NCI-H526 (cell line): ENCODE measurements around the gene CHST8.

Source experiments
- DNase-seq, 2 experiments: peaks; one replicate each; lab custom pipeline; 2025; lab: John Stamatoyannopoulos, UW

CHST8 gene

GRCh38 chr19:33812388-33813330, 190.9 kb downstream of the CHST8 start:
- no peak for DNase-seq

DNA sequence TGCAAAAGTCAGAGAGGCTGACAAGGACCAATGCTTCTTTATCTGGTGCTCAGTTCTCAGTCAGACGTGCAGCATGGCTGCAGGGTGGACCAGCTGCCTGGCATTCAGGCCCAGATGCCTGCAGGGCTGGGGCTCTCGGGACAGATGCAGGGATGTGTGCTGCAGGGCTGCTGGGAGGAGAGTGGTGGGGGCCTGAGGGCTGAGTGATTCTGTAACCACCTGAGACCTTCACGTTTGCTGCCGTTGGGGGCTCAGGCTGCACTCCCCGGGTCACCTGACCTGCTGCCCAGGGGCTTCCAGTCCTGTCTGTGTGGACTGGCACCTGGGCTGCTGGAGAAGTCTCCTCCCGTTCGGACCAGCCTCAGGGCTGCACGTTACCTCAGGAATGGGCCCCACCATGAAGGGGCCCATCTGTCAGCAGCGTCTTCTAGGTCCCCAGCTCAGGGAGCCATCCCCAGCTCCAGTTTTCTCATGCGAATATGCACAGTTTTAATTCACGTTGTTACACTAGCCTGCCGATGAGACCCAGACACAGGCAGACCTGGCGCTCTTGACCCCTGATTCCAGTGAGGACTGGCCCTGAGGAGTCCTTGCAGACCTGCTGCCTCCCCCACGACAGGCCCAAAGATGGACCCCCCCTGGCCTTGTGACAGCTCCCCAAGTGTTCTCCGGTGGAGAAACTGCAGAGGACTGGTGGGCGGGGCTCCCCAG, 191.8 kb downstream of the CHST8 start:
- DNase-seq = no peak

DNA sequence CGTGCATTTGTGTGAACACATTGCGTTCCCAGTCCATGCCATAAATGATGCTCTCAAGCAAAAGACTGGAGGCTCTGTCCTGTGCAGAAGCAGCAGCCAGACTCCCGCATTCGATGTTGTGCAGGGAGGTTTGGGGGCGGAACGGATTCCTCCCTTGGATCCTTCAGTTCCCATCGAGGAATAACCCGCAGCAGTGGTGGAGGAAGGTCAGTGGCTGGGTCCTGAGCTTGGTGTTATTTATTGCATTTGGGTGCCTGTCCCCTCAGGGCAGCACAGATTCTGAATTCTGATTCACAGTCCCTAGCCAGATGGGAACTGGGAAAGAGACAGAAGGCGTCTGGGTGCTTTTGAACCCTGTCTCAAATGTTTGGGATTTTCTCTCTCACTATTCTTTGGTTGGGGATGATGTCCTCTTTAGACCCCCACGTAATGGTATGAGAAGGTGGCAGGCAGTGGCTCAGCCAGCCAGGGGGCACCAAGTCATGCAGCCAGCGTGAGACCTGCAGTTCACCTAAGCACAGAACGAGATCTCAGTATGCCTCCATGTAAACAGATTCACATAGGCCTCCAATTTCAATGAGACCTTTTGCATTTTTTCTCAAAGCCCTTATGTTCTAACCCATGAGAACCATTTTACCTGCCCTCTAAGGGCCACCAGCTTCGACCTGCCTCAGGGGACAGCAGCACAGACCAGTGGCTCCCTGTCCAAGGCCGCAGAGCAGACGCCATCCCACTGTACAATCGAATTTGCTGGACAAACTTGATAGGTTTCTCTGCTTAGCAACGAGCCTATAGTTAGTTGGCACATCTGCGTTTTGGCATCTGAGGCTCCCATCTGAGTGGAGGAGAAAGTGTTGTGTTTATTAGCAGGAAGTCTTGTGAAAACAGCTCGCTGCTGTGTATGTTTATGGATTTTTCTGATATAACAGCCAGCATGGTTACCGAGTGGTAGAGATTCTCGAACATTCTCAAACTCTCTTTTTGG, 192.7 kb downstream of the CHST8 start:
- no peak for DNase-seq

DNA sequence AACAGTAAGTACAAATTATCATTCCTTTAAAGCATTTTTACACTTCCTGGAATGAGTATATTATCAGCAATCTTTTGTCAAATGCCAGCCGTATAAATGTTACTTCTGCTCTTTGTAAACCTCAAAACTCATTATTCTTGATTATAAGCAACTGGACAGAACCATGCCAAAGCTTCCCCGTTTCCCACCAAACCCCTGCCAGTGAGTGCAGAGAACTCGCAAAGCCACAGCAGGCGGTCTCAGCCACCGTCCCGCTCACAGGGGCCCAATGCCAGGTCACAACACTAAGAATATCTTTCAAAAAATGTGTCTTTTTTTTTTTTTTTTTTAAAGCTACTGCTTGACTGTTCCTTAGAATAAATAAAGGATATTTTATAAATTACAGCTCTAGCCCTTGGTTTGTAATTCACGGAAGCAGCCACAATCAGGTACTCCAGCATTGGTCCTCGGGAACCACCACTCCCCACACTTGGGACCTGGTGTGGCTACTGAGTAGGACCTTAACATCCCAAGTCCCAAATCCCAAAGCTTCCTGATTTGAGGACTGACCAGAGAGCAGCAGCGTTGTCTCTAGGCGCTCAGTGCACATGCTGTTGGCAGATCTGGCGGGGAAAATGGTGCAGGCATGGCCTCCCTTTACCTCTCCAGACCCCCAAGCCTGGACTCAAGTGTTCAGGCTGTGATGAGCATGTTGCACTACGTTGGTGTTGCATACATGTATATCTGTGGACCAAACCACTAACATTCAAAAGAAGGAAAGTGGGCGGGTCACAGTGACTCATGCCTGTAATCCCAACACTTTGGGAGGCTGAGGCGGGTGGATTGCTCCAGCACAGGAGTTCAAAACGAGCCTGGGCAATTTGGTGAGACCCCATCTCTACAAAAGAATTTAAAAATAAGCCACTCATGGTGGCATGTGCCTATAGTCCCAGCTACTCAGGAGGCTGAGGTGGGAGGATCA, 193.9 kb downstream of the CHST8 start:
- no peak for DNase-seq

DNA sequence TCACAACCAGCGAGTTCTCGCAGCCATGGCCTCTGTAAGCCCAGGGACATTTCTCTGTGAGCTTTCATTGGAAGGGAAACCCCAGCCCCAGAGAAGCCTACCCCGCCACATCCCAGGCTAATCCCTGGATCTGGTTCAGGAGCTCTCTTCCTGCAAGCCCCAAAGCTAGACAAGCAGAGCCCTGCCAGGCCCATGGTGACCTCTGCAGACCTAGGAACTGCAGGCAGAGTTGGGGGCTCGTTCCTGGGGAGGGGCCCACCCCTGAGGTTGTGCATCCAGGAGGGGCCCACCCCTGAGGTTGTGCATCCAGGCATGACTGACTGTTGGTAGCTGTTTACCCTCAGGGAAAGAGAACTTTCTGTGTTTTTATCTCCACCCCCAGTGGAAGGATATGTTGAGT, 196.7 kb downstream of the CHST8 start:
- no peak for DNase-seq

- peak in 1 of 2 experiments; percentile 14 for DNase-seq
Measured at GRCh38 chr19:33819078-33819477, 197.3 kb downstream of the CHST8 start.

GRCh38 chr19:33819506-33819879, 197.7 kb downstream of the CHST8 start:
- DNase-seq = no peak

- DNase-seq = peak; percentile 28 to 89
Measured at GRCh38 chr19:33819880-33820781, 198.4 kb downstream of the CHST8 start.

- no peak for DNase-seq
Measured at GRCh38 chr19:33821871-33822270, 200.1 kb downstream of the CHST8 start.
